ENCODE results near the gene CHST2.

CHST2 gene

GRCh38 chr3:143146486-143147274 lies 27.1 kb downstream of the CHST2 start:
- H3K4me1 ChIP-seq (ENCODE audit: insufficient read depth, poor library complexity, severe bottlenecking) = no peaks in the 10 kb centered on the region
- H3K27me3 ChIP-seq (ENCODE audit: insufficient read depth, poor library complexity, severe bottlenecking) = no peaks in the 10 kb centered on the region
- H3K36me3 ChIP-seq (ENCODE audit: low read depth) = no peaks in the 10 kb centered on the region
- no peak overlapping the region for H3K27ac ChIP-seq (ENCODE audit: poor library complexity, severe bottlenecking)
- H3K4me3 ChIP-seq (ENCODE audit: severe bottlenecking) = no peak overlapping the region
- no peak for TF ChIP-seq CTCF (IDR thresholded peaks at IDR 0.05; ENCODE audit: poor library complexity, severe bottlenecking)
- no peaks in the 10 kb centered on the region for H3K9me3 ChIP-seq (ENCODE audit: severe bottlenecking)
- no peak for DNase-seq (ENCODE audit: low spot score)
- ATAC-seq (ENCODE audit: low read depth) = no peak

GRCh38 chr3:143147707-143148106 lies 28.1 kb downstream of the CHST2 start:
- Histone ChIP-seq H3K4me1 (ENCODE audit: insufficient read depth, poor library complexity, severe bottlenecking) (no peaks in the 10 kb centered on the region), H3K4me3 (ENCODE audit: severe bottlenecking) (no peak overlapping the region), H3K27ac (ENCODE audit: poor library complexity, severe bottlenecking) (no peak overlapping the region), H3K9me3 (ENCODE audit: severe bottlenecking) (no peaks in the 10 kb centered on the region), H3K36me3 (ENCODE audit: low read depth) (no peaks in the 10 kb centered on the region), H3K27me3 (ENCODE audit: insufficient read depth, poor library complexity, severe bottlenecking) (no peaks in the 10 kb centered on the region)
- DNase-seq (ENCODE audit: low spot score) = no peak
- ATAC-seq (ENCODE audit: low read depth) = no peak
- TF ChIP-seq CTCF (IDR thresholded peaks at IDR 0.05; ENCODE audit: poor library complexity, severe bottlenecking) = no peak

- no peak for TF ChIP-seq CTCF (IDR thresholded peaks at IDR 0.05; ENCODE audit: poor library complexity, severe bottlenecking)
- Histone ChIP-seq H3K36me3 (ENCODE audit: low read depth) (no peaks in the 10 kb centered on the region), H3K4me1 (ENCODE audit: insufficient read depth, poor library complexity, severe bottlenecking) (no peaks in the 10 kb centered on the region), H3K9me3 (ENCODE audit: severe bottlenecking) (no peaks in the 10 kb centered on the region), H3K4me3 (ENCODE audit: severe bottlenecking) (no peak overlapping the region), H3K27me3 (ENCODE audit: insufficient read depth, poor library complexity, severe bottlenecking) (no peaks in the 10 kb centered on the region), H3K27ac (ENCODE audit: poor library complexity, severe bottlenecking) (no peak overlapping the region)
- ATAC-seq (ENCODE audit: low read depth) (no peak), DNase-seq (ENCODE audit: low spot score) (no peak)
Observed at GRCh38 chr3:143150071-143150470, 30.5 kb downstream of the CHST2 start.

DNA sequence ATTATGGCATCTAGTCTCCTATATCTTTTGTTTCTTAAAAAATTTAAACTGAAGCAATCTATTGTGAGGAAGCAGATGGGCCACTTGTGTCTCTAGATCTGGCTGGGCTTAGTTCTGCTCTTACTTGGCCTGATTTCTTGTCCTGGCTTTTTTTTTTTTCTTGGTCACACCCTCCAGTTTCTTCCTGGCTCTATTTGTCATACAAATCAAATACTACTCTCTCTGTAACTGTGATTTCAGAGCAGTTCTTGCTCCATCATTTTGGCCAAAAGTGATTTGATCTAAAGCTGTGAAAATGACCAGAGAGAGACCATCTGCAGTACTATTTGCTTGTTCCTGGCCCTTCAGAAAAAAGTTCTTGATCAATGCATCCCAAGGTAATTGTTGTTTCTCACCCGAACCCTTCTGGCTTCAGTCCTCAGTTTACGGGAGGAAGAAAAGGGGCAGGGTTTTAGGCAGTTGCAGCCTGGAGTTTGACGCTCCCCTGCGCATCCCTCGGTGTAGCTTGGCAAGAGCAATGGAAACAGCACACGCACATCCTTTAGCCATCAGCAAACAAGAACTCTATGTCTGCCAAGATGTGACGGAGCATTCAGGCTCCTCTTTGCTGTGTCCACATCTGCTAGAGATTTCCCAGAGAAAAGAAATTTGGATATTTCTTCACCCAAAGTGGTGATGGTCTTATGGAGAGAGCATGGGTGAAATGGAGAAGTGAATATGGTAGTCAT lies 31.6 kb downstream of the CHST2 start:
- Histone ChIP-seq H3K9me3 (ENCODE audit: severe bottlenecking) (no peaks in the 10 kb centered on the region), H3K36me3 (ENCODE audit: low read depth) (no peaks in the 10 kb centered on the region), H3K27me3 (ENCODE audit: insufficient read depth, poor library complexity, severe bottlenecking) (no peaks in the 10 kb centered on the region), H3K4me3 (ENCODE audit: severe bottlenecking) (no peak overlapping the region), H3K4me1 (ENCODE audit: insufficient read depth, poor library complexity, severe bottlenecking) (peaks cover 6% of the 10 kb centered on the region), H3K27ac (ENCODE audit: poor library complexity, severe bottlenecking) (no peak overlapping the region)
- ATAC-seq (ENCODE audit: low read depth) (no peak), DNase-seq (ENCODE audit: low spot score) (no peak)
- no peak for TF ChIP-seq CTCF (IDR thresholded peaks at IDR 0.05; ENCODE audit: poor library complexity, severe bottlenecking)

DNA sequence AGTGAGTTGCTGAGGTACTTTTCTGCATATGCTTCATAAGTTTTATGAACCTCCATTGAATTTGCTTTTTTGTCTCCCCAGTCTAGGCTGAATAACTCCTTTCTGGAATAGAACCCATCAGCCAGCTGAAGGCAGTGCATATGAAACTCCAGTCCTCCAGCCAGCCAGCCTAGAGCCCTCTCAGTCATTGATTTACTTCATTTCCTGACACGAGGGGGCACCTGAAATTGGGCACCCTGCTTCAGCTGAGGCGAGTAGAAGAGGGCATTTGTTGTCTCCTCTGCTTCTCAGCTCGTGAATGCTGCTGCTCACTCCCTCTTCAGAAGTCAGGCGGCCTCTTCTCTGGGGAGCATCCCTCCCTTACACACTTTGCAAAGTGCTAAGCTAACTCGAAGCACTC lies 32.5 kb downstream of the CHST2 start:
- H3K27ac ChIP-seq (ENCODE audit: poor library complexity, severe bottlenecking) = no peak overlapping the region
- no peak for TF ChIP-seq CTCF (IDR thresholded peaks at IDR 0.05; ENCODE audit: poor library complexity, severe bottlenecking)
- no peaks in the 10 kb centered on the region for H3K9me3 ChIP-seq (ENCODE audit: severe bottlenecking)
- H3K27me3 ChIP-seq (ENCODE audit: insufficient read depth, poor library complexity, severe bottlenecking) = no peaks in the 10 kb centered on the region
- ATAC-seq (ENCODE audit: low read depth) (no peak), DNase-seq (ENCODE audit: low spot score) (no peak)
- H3K36me3 ChIP-seq (ENCODE audit: low read depth) = no peaks in the 10 kb centered on the region
- H3K4me1 ChIP-seq (ENCODE audit: insufficient read depth, poor library complexity, severe bottlenecking) = peaks cover 6% of the 10 kb centered on the region
- H3K4me3 ChIP-seq (ENCODE audit: severe bottlenecking) = no peak overlapping the region

All from RWPE2 (cell line).